Measurements from ENCODE around the gene BIN1. TPM values are rescaled to one million over a fixed set of nuclear protein-coding genes. Genes with fewer than 3 reads are reported as not detected.

Gene BIN1
- total RNA-seq, 1 donor from 2014 or later, result 50.2 TPM

DNA sequence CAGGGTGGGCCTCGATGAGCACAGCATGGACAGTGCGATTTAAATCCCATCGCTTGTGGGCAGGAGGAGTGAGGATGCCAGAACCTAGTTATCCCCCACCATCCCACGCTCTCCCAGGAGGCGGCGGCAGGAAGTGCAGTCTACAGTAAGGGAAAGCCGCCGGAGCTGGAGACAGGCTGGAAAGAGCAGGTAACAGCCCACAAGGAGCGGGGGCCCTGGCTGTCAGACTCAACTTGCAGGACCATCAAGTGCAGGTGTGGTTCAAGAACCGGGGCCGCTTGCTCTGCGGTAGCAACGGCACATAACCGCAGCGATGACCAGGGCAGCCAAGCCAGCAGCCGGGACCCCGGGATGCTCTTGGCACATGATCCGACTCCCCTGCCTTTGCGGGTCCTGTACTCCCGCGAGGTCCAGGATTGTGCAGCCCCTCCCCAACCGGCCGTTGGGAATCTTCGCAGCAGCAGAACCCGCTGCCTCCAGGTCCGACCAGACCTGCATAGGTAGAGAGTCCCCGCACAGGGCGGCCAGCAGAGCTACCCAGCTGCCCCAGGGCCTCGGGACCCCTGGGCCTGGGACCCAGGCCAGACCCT lies 82.1 kb downstream of the BIN1 start:
- no peak for FAIRE-seq
- Mint-ChIP-seq H3K27me3 (ENCODE audit: low read depth, unreplicated experiment) (peaks cover 3% of the 10 kb centered on the region), H3K9me3 (ENCODE audit: unreplicated experiment) (no peaks in the 10 kb centered on the region), H3K4me1 (ENCODE audit: low read depth, unreplicated experiment) (peaks cover 5% of the 10 kb centered on the region), H3K36me3 (ENCODE audit: low read depth, unreplicated experiment) (no peaks in the 10 kb centered on the region), H3K4me3 (ENCODE audit: unreplicated experiment) (peak overlapping the region; percentile 88), H3K27ac (ENCODE audit: unreplicated experiment) (no peak overlapping the region)
- no peaks in the 10 kb centered on the region for H4K20me1 ChIP-seq (ENCODE audit: insufficient read depth, low read length)
- no peaks in the 10 kb centered on the region for H3K79me2 ChIP-seq (ENCODE audit: insufficient read depth, low read length)
- H3K27ac ChIP-seq (ENCODE audit: low read depth, low read length), result peak overlapping the region; percentile 6
- H3K4me2 ChIP-seq (ENCODE audit: low read length), result peak overlapping the region; percentile 90
- H3K9me3 ChIP-seq (ENCODE audit: insufficient read depth, low read depth, low read length), result peaks cover 3% of the 10 kb centered on the region
- H3K36me3 ChIP-seq (ENCODE audit: insufficient read depth, low read length), result no peaks in the 10 kb centered on the region
- peaks cover 7% of the 10 kb centered on the region for H3K4me1 ChIP-seq (ENCODE audit: insufficient read depth, low read length)
- DNase-seq (ENCODE audit: low read depth), result peak; percentile 36
- peak overlapping the region; percentile 67 for H3K4me3 ChIP-seq (ENCODE audit: insufficient read depth, low read depth, low read length)
- H3K9ac ChIP-seq (ENCODE audit: low read length), result peak overlapping the region; percentile 69
- peak overlapping the region; percentile 97 for H2AFZ ChIP-seq (ENCODE audit: low read depth, low read length)
- TF ChIP-seq, protein P1, sequence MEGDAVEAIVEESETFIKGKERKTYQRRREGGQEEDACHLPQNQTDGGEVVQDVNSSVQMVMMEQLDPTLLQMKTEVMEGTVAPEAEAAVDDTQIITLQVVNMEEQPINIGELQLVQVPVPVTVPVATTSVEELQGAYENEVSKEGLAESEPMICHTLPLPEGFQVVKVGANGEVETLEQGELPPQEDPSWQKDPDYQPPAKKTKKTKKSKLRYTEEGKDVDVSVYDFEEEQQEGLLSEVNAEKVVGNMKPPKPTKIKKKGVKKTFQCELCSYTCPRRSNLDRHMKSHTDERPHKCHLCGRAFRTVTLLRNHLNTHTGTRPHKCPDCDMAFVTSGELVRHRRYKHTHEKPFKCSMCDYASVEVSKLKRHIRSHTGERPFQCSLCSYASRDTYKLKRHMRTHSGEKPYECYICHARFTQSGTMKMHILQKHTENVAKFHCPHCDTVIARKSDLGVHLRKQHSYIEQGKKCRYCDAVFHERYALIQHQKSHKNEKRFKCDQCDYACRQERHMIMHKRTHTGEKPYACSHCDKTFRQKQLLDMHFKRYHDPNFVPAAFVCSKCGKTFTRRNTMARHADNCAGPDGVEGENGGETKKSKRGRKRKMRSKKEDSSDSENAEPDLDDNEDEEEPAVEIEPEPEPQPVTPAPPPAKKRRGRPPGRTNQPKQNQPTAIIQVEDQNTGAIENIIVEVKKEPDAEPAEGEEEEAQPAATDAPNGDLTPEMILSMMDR (IDR thresholded peaks at IDR 0.05; ENCODE audit: insufficient read depth, low read depth, low read length), result peak; percentile 23
- TF ChIP-seq EZH2 (IDR thresholded peaks at IDR 0.05; ENCODE audit: insufficient read depth, low read length), result no peak
- H3K27me3 ChIP-seq (ENCODE audit: insufficient read depth, low read length), result no peaks in the 10 kb centered on the region

DNA sequence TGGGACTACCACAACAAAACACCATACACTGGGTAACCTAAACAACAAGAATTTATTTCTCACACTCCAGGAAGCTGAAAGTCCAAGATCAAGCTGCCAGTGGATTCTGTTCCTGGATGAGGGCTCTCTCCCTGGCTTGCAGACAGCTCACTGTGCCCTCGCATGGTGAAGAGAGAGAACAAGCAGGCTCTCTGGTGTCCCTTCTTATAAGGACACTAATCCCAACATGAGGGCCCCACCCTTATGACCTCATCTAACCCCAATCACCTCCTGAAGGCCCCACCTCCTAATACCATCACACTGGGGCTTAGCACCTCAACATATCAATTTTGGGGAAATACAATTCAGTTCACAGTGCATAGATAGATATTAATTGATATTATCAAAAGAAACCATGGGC lies 83.5 kb downstream of the BIN1 start:
- H3K79me2 ChIP-seq (ENCODE audit: insufficient read depth, low read length), result no peaks in the 10 kb centered on the region
- TF ChIP-seq EZH2 (IDR thresholded peaks at IDR 0.05; ENCODE audit: insufficient read depth, low read length), result no peak
- TF ChIP-seq, protein P1 (IDR thresholded peaks at IDR 0.05; ENCODE audit: insufficient read depth, low read depth, low read length), result no peak
- no peak overlapping the region for H3K27ac ChIP-seq (ENCODE audit: low read depth, low read length)
- peaks cover 3% of the 10 kb centered on the region for H3K9me3 ChIP-seq (ENCODE audit: insufficient read depth, low read depth, low read length)
- H4K20me1 ChIP-seq (ENCODE audit: insufficient read depth, low read length), result no peaks in the 10 kb centered on the region
- no peak overlapping the region for H3K4me3 ChIP-seq (ENCODE audit: insufficient read depth, low read depth, low read length)
- H3K36me3 ChIP-seq (ENCODE audit: insufficient read depth, low read length), result no peaks in the 10 kb centered on the region
- no peak for FAIRE-seq
- no peak overlapping the region for H2AFZ ChIP-seq (ENCODE audit: low read depth, low read length)
- no peak for DNase-seq (ENCODE audit: low read depth)
- Mint-ChIP-seq H3K4me1 (ENCODE audit: low read depth, unreplicated experiment) (peaks cover 5% of the 10 kb centered on the region), H3K27ac (ENCODE audit: unreplicated experiment) (no peak overlapping the region), H3K4me3 (ENCODE audit: unreplicated experiment) (no peak overlapping the region), H3K36me3 (ENCODE audit: low read depth, unreplicated experiment) (no peaks in the 10 kb centered on the region), H3K27me3 (ENCODE audit: low read depth, unreplicated experiment) (peaks cover 9% of the 10 kb centered on the region), H3K9me3 (ENCODE audit: unreplicated experiment) (no peaks in the 10 kb centered on the region)
- H3K4me2 ChIP-seq (ENCODE audit: low read length), result no peak overlapping the region
- H3K9ac ChIP-seq (ENCODE audit: low read length), result no peak overlapping the region
- peaks cover 7% of the 10 kb centered on the region for H3K4me1 ChIP-seq (ENCODE audit: insufficient read depth, low read length)
- peaks cover 11% of the 10 kb centered on the region for H3K27me3 ChIP-seq (ENCODE audit: insufficient read depth, low read length)

DNA sequence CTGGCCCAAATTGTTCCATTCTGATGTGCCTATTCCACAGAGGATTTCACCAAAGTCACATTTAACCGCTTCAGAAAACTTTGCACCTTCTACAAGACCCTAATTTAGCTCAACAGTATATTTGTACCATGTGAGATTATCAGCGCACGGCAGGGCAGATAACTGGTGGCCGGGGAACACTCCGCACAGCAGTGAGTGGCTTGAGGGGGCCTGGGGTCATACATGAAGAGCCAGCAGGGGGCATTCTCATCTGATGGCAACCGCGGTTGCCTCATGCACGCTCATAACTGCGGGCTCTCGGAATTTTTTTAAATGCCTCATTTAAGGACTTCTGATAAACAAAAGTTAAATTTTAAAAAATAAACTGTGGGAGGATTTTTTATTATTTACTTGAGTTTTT lies 84.1 kb downstream of the BIN1 start:
- DNase-seq (ENCODE audit: low read depth) (no peak), FAIRE-seq (no peak)
- H2AFZ ChIP-seq (ENCODE audit: low read depth, low read length), result no peak overlapping the region
- no peaks in the 10 kb centered on the region for H4K20me1 ChIP-seq (ENCODE audit: insufficient read depth, low read length)
- no peak overlapping the region for H3K9ac ChIP-seq (ENCODE audit: low read length)
- no peak overlapping the region for H3K27ac ChIP-seq (ENCODE audit: low read depth, low read length)
- Mint-ChIP-seq H3K4me3 (ENCODE audit: unreplicated experiment) (no peak overlapping the region), H3K9me3 (ENCODE audit: unreplicated experiment) (no peaks in the 10 kb centered on the region), H3K36me3 (ENCODE audit: low read depth, unreplicated experiment) (no peaks in the 10 kb centered on the region), H3K27ac (ENCODE audit: unreplicated experiment) (no peak overlapping the region), H3K27me3 (ENCODE audit: low read depth, unreplicated experiment) (peaks cover 10% of the 10 kb centered on the region), H3K4me1 (ENCODE audit: low read depth, unreplicated experiment) (peaks cover 5% of the 10 kb centered on the region)
- H3K36me3 ChIP-seq (ENCODE audit: insufficient read depth, low read length), result no peaks in the 10 kb centered on the region
- no peak for TF ChIP-seq EZH2 (IDR thresholded peaks at IDR 0.05; ENCODE audit: insufficient read depth, low read length)
- TF ChIP-seq, protein P1 (IDR thresholded peaks at IDR 0.05; ENCODE audit: insufficient read depth, low read depth, low read length), result no peak
- H3K79me2 ChIP-seq (ENCODE audit: insufficient read depth, low read length), result no peaks in the 10 kb centered on the region
- peaks cover 7% of the 10 kb centered on the region for H3K4me1 ChIP-seq (ENCODE audit: insufficient read depth, low read length)
- H3K9me3 ChIP-seq (ENCODE audit: insufficient read depth, low read depth, low read length), result peaks cover 3% of the 10 kb centered on the region
- peaks cover 11% of the 10 kb centered on the region for H3K27me3 ChIP-seq (ENCODE audit: insufficient read depth, low read length)
- no peak overlapping the region for H3K4me3 ChIP-seq (ENCODE audit: insufficient read depth, low read depth, low read length)
- no peak overlapping the region for H3K4me2 ChIP-seq (ENCODE audit: low read length)

Measured in astrocyte (in vitro differentiated cells and primary cell).